Left lung (tissue), 10 donors: Measurements from ENCODE around the gene ECE1. TPM values are rescaled to one million over a fixed set of nuclear protein-coding genes. Genes with fewer than 3 reads are reported as not detected.

Experiments
- ATAC-seq: fragments of 200-7000 bp; cut with Tn5 transposase; one replicate; pipeline ENCODE4 v1.9.1; 2020; ENCODE audit warnings: moderate library complexity
- DNase-seq, 4 donors: peaks; one replicate each; pipeline ENCODE4 v3.0.0-alpha.2; 2013 to 2020
- H3K27ac ChIP-seq, 2 donors: fragments of 200-600 bp; sonication (generic) in 1 of 2; one replicate each; pipeline versions ENCODE4 v1.5.0 to v1.8.0; 2020 to 2021
- H3K27me3 ChIP-seq, 2 donors: fragments of 200-600 bp; sonication (generic) in 1 of 2; one replicate each; pipeline versions ENCODE4 v1.5.0 to v1.8.0; 2020 to 2021
- H3K36me3 ChIP-seq, 2 donors: fragments of 200-600 bp; sonication (generic) in 1 of 2; one replicate each; pipeline versions ENCODE4 v1.5.0 to v1.8.0; 2020 to 2021
- H3K4me1 ChIP-seq, 2 donors: fragments of 200-600 bp; one replicate each; pipeline ENCODE4 v1.8.0; 2021
- H3K4me3 ChIP-seq, 2 donors: fragments of 200-600 bp; sonication (generic) in 1 of 2; one replicate each; pipeline versions ENCODE4 v1.5.0 to v1.8.0; 2020 to 2021; ENCODE audit warnings: mild to moderate bottlenecking in 1 of 2
- H3K9me3 ChIP-seq, 2 donors: fragments of 200-600 bp; sonication (generic) in 1 of 2; one replicate each; pipeline versions ENCODE4 v1.5.0 to v1.8.0; 2020 to 2021
- intact Hi-C, 2 donors: fragments of 100-400 bp; cut with DNase I; formaldehyde crosslinking; loops; one replicate each; pipeline versions ENCODE4 v1.11.2 to v1.14.2; 2022
- polyA plus RNA-seq, 6 donors: library from polyadenylated mRNA; unstranded; fragments of 120-200 nt; gene quantifications; one replicate each; pipeline ENCODE4 v1.2.1, GENCODE V29; 2013; ENCODE audit not compliant: insufficient read length in 6 of 6
- total RNA-seq, 2 donors: library from RNA; stranded (reverse); fragmentation: NEBNext Ultra II Directional; extraction: Animal tissue kit (Norgen Biotek cat#: 25700); gene quantifications; one replicate each; pipeline ENCODE4 v1.2.1, GENCODE V29; 2021
- TF ChIP-seq, protein P1 (sequence below), 2 donors: fragments of 200-600 bp; sonication (generic) in 1 of 2; IDR thresholded peaks; one replicate each; pipeline versions ENCODE4 v1.5.0 to v1.8.0; 2021; ENCODE audit warnings: antibody characterized with exemption in 2 of 2
- donor health status: DM: no; HTN: yes; CAD: no.
- donor health status: DM: no; HTN: no; CAD: no.

ECE1 gene
- total and polyA plus RNA-seq, 8 donors = 76.7 to 107 (median 83.3) TPM

DNA sequence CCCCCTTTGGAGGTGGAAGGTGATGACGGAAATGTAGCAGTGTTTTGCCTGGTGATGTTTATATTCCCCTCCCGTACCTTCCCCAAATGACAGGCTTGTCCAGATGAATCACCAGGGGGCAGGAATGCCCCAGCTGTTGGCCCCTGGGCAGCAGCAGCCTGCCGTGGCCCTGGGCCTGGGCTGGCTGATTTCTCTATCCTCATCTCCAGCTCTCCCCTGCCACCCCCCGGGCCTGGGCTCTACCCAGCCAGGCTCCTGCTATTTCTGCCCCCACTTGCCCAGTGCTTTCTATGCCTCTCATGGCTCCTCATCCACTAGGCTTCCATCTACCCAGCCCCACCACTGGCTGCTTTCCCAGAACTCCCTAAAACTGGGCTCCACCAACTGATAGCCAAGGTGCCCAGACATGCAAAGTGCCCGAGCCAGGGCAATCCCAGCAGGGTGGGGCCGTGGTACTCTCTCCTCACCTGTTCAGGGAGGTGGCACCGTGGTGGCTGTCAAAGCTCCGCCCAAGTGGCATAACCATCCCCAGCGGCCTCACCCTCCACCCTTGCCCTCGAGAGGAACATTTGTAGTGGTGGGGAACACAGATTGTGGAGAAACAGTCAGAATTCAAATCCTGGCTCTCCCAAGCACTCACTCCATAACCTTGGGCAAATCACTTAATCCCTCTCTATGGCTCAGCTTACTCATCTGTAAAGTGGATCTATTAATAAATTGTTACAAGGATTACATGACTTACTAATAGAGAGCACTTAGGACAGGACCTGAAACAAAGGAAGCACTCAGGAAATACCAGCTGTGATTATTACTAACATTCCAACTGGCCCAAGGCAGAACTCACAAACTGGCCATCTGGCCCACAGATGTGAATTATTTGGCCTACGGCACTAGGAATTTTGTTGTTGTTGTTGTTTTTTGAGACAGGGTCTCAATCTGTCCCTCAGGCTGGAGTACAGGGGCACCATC is 12.8 kb upstream of the ECE1 start:
- H3K36me3 ChIP-seq = no peaks in the 10 kb centered on the region
- TF ChIP-seq, protein P1, sequence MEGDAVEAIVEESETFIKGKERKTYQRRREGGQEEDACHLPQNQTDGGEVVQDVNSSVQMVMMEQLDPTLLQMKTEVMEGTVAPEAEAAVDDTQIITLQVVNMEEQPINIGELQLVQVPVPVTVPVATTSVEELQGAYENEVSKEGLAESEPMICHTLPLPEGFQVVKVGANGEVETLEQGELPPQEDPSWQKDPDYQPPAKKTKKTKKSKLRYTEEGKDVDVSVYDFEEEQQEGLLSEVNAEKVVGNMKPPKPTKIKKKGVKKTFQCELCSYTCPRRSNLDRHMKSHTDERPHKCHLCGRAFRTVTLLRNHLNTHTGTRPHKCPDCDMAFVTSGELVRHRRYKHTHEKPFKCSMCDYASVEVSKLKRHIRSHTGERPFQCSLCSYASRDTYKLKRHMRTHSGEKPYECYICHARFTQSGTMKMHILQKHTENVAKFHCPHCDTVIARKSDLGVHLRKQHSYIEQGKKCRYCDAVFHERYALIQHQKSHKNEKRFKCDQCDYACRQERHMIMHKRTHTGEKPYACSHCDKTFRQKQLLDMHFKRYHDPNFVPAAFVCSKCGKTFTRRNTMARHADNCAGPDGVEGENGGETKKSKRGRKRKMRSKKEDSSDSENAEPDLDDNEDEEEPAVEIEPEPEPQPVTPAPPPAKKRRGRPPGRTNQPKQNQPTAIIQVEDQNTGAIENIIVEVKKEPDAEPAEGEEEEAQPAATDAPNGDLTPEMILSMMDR (IDR thresholded peaks at IDR 0.05) = no peak
- H3K27me3 ChIP-seq = no peaks in the 10 kb centered on the region
- peaks cover 7 to 58% of the 10 kb centered on the region in 2 donors for H3K4me1 ChIP-seq
- intact Hi-C loops = no loop called here
- no peaks in the 10 kb centered on the region for H3K9me3 ChIP-seq
- H3K4me3 ChIP-seq = no peak overlapping the region
- H3K27ac ChIP-seq = no peak overlapping the region
- ATAC-seq (peak; percentile 70), DNase-seq (peak in 1 of 4 donors; percentile 42)

DNA sequence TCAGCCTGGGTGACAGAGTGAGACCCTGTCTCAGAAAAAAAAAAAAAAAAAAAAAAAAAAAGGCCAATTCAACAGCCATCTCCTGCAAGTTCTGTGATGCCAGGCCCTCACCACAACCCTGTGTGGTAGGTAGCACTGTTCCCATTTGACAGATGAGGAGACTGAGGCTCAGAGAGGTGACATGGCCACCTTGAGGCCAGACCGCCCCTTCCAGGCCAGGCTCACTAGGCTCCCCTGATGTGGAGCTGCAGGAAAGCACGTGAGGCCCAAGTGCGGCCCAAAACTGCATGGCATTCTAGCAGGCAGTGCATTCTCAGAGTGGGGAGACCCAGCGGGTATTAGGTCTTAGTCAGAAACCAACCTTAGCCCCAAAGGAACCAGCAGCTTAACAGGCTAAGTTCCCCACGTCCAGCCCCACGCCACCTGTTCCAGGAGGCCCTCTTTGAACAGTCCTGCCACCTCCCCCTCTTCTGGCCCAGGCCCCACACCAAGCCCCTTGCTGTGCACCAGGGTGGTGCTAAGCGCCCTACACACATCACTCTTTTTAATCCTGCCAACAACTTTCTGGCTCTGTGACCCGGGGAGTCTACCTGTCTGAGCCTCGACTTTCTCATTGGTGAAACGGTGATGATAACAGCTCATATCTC is 11.7 kb upstream of the ECE1 start:
- Histone ChIP-seq H3K27ac (peak overlapping the region in 1 of 2 donors; percentile 1), H3K4me3 (no peak overlapping the region), H3K4me1 (peaks cover 7 to 48% of the 10 kb centered on the region in 2 donors), H3K27me3 (no peaks in the 10 kb centered on the region), H3K9me3 (no peaks in the 10 kb centered on the region), H3K36me3 (no peaks in the 10 kb centered on the region)
- TF ChIP-seq, protein P1 (IDR thresholded peaks at IDR 0.05) = no peak
- no peak for DNase-seq
- ATAC-seq = no peak
- intact Hi-C loops = no loop called here

DNA sequence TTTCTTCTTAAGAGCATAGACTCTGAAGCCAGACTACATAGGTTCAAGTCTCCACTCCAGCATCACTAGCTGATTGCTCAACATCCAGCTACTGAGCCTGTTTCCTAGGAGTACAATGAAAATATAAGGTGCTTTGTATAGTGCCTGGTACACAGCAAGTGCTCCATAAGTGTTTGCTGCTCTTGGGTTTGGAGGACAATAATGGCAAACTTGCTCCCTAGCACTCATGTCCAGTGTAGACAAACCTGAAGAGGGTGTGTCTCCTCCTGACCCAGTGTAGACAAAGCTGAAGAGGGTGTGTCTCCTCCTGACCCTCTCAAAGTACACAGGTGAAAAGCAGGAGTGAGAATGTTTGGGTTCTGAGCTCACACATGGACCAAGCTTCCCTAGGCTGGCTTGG is 10.5 kb upstream of the ECE1 start:
- Histone ChIP-seq H3K36me3 (no peaks in the 10 kb centered on the region), H3K4me1 (peaks cover 7 to 53% of the 10 kb centered on the region in 2 donors), H3K4me3 (no peak overlapping the region), H3K27me3 (no peaks in the 10 kb centered on the region), H3K9me3 (no peaks in the 10 kb centered on the region), H3K27ac (no peak overlapping the region)
- TF ChIP-seq, protein P1 (IDR thresholded peaks at IDR 0.05) = no peak
- peak; percentile 36 for ATAC-seq
- DNase-seq = no peak
- intact Hi-C loops = no loop called here

DNA sequence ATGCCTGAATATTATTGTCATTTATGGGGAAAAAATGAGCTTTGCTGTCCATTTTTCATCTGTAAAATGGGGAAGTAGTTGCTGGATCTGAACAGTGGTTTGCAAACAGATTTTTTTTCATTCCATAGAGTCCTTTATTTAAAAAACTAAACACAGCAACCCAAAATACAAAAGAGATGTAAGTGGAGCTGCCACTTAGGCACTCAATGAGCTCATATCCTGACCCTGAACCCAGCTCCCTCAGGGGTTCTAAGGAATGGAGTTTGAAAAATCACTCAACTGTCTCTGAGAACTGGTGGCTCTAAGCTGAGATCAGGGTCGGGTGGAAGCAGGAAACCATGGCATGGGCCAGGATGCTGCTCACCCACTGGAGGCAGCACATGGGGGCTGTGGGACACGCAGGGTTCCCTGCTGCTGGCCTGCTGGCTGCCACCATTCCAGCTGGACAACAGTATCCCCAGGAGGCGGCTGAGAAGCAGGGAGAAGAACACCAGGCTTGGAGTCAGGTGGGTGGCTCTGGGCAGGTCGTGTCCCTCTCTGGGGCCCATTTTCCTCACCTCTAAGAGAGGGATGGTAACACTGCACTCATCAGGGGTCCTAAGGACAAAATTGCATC is 9.6 kb upstream of the ECE1 start:
- intact Hi-C loops = no loop called here

More for the DNA sequence above, 9.6 kb upstream of the ECE1 start:
- Histone ChIP-seq H3K4me3 (no peak overlapping the region), H3K27me3 (no peaks in the 10 kb centered on the region), H3K27ac (peak overlapping the region in 1 of 2 donors; percentile 41), H3K36me3 (no peaks in the 10 kb centered on the region), H3K9me3 (no peaks in the 10 kb centered on the region), H3K4me1 (peaks cover 7 to 55% of the 10 kb centered on the region in 2 donors)
- ATAC-seq (no peak), DNase-seq (no peak)
- TF ChIP-seq, protein P1 (IDR thresholded peaks at IDR 0.05) = no peak
